Measurements from ENCODE around the gene NOX4. TPM values are rescaled to one million over a fixed set of nuclear protein-coding genes. Genes with fewer than 3 reads are reported as not detected.

The NOX4 gene
- total and polyA plus RNA-seq, 9 of the 15 experiments (the other 6 are each of a cell fraction or from before 2014, with no cell fraction given): not detected

GRCh38 chr11:89504270-89504669 is 13.1 kb upstream of the NOX4 start (continued):
- TF ChIP-seq REST (IDR thresholded peaks at IDR 0.05; ENCODE audit: borderline replicate concordance) (no peak), REST (CRISPR knock-in tag; IDR thresholded peaks at IDR 0.05; ENCODE audit: low read depth) (no peak)

- Histone ChIP-seq H3K4me3 (no peak overlapping the region), H3K4me2 (ENCODE audit: insufficient read depth, low read length) (no peak overlapping the region), H3K9ac (ENCODE audit: insufficient read depth in 1 of 2, low read depth in 2 of 2, low read length in 2 of 2) (no peak overlapping the region), H3K9me3 (replicated peaks; ENCODE audit: control insufficient read depth, insufficient read depth, low read depth, low read length) (no peaks in the 10 kb centered on the region; the same call in 1 of the 2 replicates), H2AFZ (ENCODE audit: low read depth, low read length) (no peak overlapping the region), H3K27ac (ENCODE audit: extremely low read depth, low read depth, low read length) (no peak overlapping the region), H3K4me1 (replicated peaks in 1 of 2; ENCODE audit: control insufficient read depth in 2 of 2, insufficient read depth in 2 of 2, low read length in 2 of 2) (no peaks in the 10 kb centered on the region), H3K9me1 (ENCODE audit: control insufficient read depth, insufficient read depth, low read length) (no peaks in the 10 kb centered on the region), H3K27me3 (ENCODE audit: control insufficient read depth in 2 of 2, insufficient read depth in 2 of 2, low read length in 2 of 2) (no peaks in the 10 kb centered on the region), H4K20me1 (replicated peaks; ENCODE audit: control insufficient read depth, insufficient read depth, low read length) (no peaks in the 10 kb centered on the region), H3K36me3 (ENCODE audit: control insufficient read depth, insufficient read depth, low read length) (no peaks in the 10 kb centered on the region), H3K79me2 (ENCODE audit: control insufficient read depth, insufficient read depth, low read length) (no peaks in the 10 kb centered on the region)
- CTCF ChIA-PET (ENCODE audit: low intra/inter-chr PET ratio): no interaction called here
- intact Hi-C loops (cut with micrococcal nuclease): no loop called here
- ATAC-seq (no peak), DNase-seq (ENCODE audit: extremely low read depth in 1 of 4, low spot score in 3 of 4) (no peak), FAIRE-seq (no peak)
- POLR2A ChIA-PET: no interaction called here
- TF ChIP-seq CCNT2 (IDR thresholded peaks at IDR 0.05; ENCODE audit: borderline replicate concordance, extremely low read depth, insufficient read length, low read depth, low read length) (no peak), ZNF644 (tag; IDR thresholded peaks at IDR 0.05; ENCODE audit: low read depth) (no peak), TEAD2 (tag; IDR thresholded peaks at IDR 0.05) (no peak), PPARD (CRISPR knock-in tag; IDR thresholded peaks at IDR 0.05) (no peak), BHLHE40 (IDR thresholded peaks at IDR 0.05; ENCODE audit: low read length) (no peak), ESRRB (CRISPR knock-in tag; IDR thresholded peaks at IDR 0.05; ENCODE audit: borderline replicate concordance) (no peak), BRD9 (IDR thresholded peaks at IDR 0.05; ENCODE audit: low read depth, partially characterized antibody) (no peak), JUN (IDR thresholded peaks at IDR 0.05; ENCODE audit: borderline replicate concordance, low read depth, low read length) (no peak), JUN (CRISPR knock-in tag; IDR thresholded peaks at IDR 0.05; ENCODE audit: borderline replicate concordance) (no peak), PYGO2 (tag; IDR thresholded peaks at IDR 0.05) (no peak), COPS2 (conservative IDR thresholded peaks at IDR 0.05) (no peak), SREBF1 (IDR thresholded peaks at IDR 0.05; ENCODE audit: borderline replicate concordance, low read depth, low read length) (no peak)
- WGBS (ENCODE audit: insufficient coverage, low coverage, missing lambda C conversion rate): 0% methylated on average over 2 of the region's 2 CpGs
- in situ Hi-C loops (cut with MboI): no loop called here
- no TSS peak for BruUV-seq (replicated peaks)
These were observed 12.2 kb upstream of the NOX4 start for GRCh38 chr11:89503422-89503821.

All from K562 (cell line).